Cardiac muscle cell (in vitro differentiated cells and primary cell): ENCODE data around the gene ZNF100. TPM values are rescaled to one million over a fixed set of nuclear protein-coding genes. Genes with fewer than 3 reads are reported as not detected.
A peak's percentile ranks its signal among the peaks of the same experiment; 100 is the strongest.
"Not testable (repeated sequence)": the region's sequence is repeated elsewhere in the genome, so short reads cannot be mapped to it uniquely, and the experiment has no call there.

Experiments
- DNase-seq, 2 donors: peaks; one replicate each; pipeline versions ENCODE4 v3.0.0 to v3.0.0-alpha.2; 2010 to 2017; ENCODE audit warnings: low read depth in 1 of 2, low spot score in 1 of 2
- H3K27ac ChIP-seq: fragments of 200-600 bp; sonication (generic); 2 replicates; pipeline ENCODE4 v1.5.1; 2016
- H3K27me3 ChIP-seq: fragments of 200-600 bp; sonication (generic); 2 replicates; pipeline ENCODE4 v1.6.0; 2016; ENCODE audit warnings: control low read depth
- H3K36me3 ChIP-seq: fragments of 200-600 bp; sonication (generic); 2 replicates; pipeline ENCODE4 v1.5.1; 2016; ENCODE audit warnings: control low read depth
- H3K4me1 ChIP-seq: fragments of 200-600 bp; sonication (generic); 2 replicates; pipeline ENCODE4 v1.8.1; 2017; ENCODE audit warnings: low read depth, mild to moderate bottlenecking, mixed run types
- H3K4me3 ChIP-seq: fragments of 200-600 bp; sonication (generic); 2 replicates; pipeline ENCODE4 v1.5.1; 2016; ENCODE audit warnings: mild to moderate bottlenecking
- H3K9me3 ChIP-seq: fragments of 200-600 bp; sonication (generic); 2 replicates; pipeline ENCODE4 v1.5.1; 2017; ENCODE audit warnings: low read depth, mild to moderate bottlenecking, control low read depth
- CTCF ChIP-seq: IDR thresholded peaks from 2 replicates; pipeline ENCODE4 v1.5.1; 2012; ENCODE audit warnings: low read depth, mild to moderate bottlenecking, low read length
- polyA plus RNA-seq: library from polyadenylated mRNA; unstranded; fragments of >200 nt; fragmentation: Nextera tagmentation; extraction: Ambion mirVana; gene quantifications from 2 replicates; pipeline ENCODE4 v1.2.1, GENCODE V29; 2016
- total RNA-seq: library from RNA; depleted of rRNA; stranded (reverse); fragments of >200 nt; gene quantifications from 2 replicates; pipeline ENCODE4 v1.2.3, GENCODE V29; 2016

Gene ZNF100
- total and polyA plus RNA-seq, 2 experiments from 2014 or later, result 5.0 to 9.1 TPM

- peaks cover 7% of the 10 kb centered on the region for H3K36me3 ChIP-seq
- no peak for TF ChIP-seq CTCF
- no peak overlapping the region for H3K27ac ChIP-seq
- no peaks in the 10 kb centered on the region for H3K9me3 ChIP-seq
- peaks cover 10% of the 10 kb centered on the region for H3K4me1 ChIP-seq
- no peaks in the 10 kb centered on the region for H3K27me3 ChIP-seq
- no peak overlapping the region for H3K4me3 ChIP-seq
- peak in 1 of 2 donors; percentile 25 for DNase-seq
These were observed 18.3 kb downstream of the ZNF100 start for GRCh38 chr19:21749090-21749489.

GRCh38 chr19:21748088-21748487, 19.3 kb downstream of the ZNF100 start:
- Histone ChIP-seq H3K27me3 (no peaks in the 10 kb centered on the region), H3K4me3 (no peak overlapping the region), H3K4me1 (peaks cover 10% of the 10 kb centered on the region), H3K36me3 (peaks cover 6% of the 10 kb centered on the region), H3K9me3 (no peaks in the 10 kb centered on the region), H3K27ac (no peak overlapping the region)
- no peak for DNase-seq
- no peak for TF ChIP-seq CTCF

GRCh38 chr19:21740559-21740958, 26.8 kb downstream of the ZNF100 start:
- Histone ChIP-seq H3K36me3 (peaks cover 2% of the 10 kb centered on the region), H3K27me3 (no peaks in the 10 kb centered on the region), H3K4me3 (no peak overlapping the region), H3K27ac (no peak overlapping the region), H3K9me3 (no peaks in the 10 kb centered on the region), H3K4me1 (no peaks in the 10 kb centered on the region)
- DNase-seq, result no peak
- TF ChIP-seq CTCF, result no peak

GRCh38 chr19:21726942-21727747, 40.2 kb downstream of the ZNF100 start:
- not testable (repeated sequence) for H3K27me3 ChIP-seq, DNase-seq, H3K4me3 ChIP-seq, H3K9me3 ChIP-seq, H3K4me1 ChIP-seq, H3K27ac ChIP-seq
- peaks cover 15% of the 10 kb centered on the region for H3K36me3 ChIP-seq

GRCh38 chr19:21713761-21714160, 53.6 kb downstream of the ZNF100 start:
- H3K36me3 ChIP-seq, result no peaks in the 10 kb centered on the region
- no peaks in the 10 kb centered on the region for H3K27me3 ChIP-seq
- H3K4me3 ChIP-seq, result no peak overlapping the region
- H3K9me3 ChIP-seq, result no peaks in the 10 kb centered on the region
- H3K27ac ChIP-seq, result no peak overlapping the region
- no peak for TF ChIP-seq CTCF
- no peak for DNase-seq
- H3K4me1 ChIP-seq, result no peaks in the 10 kb centered on the region

GRCh38 chr19:21709464-21709863, 57.9 kb downstream of the ZNF100 start:
- Histone ChIP-seq H3K4me3 (no peak overlapping the region), H3K27me3 (no peaks in the 10 kb centered on the region), H3K27ac (no peak overlapping the region), H3K9me3 (no peaks in the 10 kb centered on the region), H3K36me3 (no peaks in the 10 kb centered on the region), H3K4me1 (no peaks in the 10 kb centered on the region)
- DNase-seq, result no peak
- TF ChIP-seq CTCF, result no peak

GRCh38 chr19:21707878-21708277, 59.5 kb downstream of the ZNF100 start:
- H3K27ac ChIP-seq, H3K9me3 ChIP-seq, H3K27me3 ChIP-seq, DNase-seq, H3K4me3 ChIP-seq, H3K36me3 ChIP-seq, H3K4me1 ChIP-seq: not testable (repeated sequence)
